NCI-H748 (cell line): Measurements from ENCODE around the gene CAPZB.
"Not testable (repeated sequence)": the region's sequence is repeated elsewhere in the genome, so short reads cannot be mapped to it uniquely, and the experiment has no call there.

Experiments
- DNase-seq: peaks from one replicate; lab custom pipeline; 2025; ENCODE audit not compliant: unreplicated experiment; lab: John Stamatoyannopoulos, UW

The CAPZB gene

GRCh38 chr1:19315378-19316198 is 169.8 kb downstream of the CAPZB start:
- no peak for DNase-seq

DNA sequence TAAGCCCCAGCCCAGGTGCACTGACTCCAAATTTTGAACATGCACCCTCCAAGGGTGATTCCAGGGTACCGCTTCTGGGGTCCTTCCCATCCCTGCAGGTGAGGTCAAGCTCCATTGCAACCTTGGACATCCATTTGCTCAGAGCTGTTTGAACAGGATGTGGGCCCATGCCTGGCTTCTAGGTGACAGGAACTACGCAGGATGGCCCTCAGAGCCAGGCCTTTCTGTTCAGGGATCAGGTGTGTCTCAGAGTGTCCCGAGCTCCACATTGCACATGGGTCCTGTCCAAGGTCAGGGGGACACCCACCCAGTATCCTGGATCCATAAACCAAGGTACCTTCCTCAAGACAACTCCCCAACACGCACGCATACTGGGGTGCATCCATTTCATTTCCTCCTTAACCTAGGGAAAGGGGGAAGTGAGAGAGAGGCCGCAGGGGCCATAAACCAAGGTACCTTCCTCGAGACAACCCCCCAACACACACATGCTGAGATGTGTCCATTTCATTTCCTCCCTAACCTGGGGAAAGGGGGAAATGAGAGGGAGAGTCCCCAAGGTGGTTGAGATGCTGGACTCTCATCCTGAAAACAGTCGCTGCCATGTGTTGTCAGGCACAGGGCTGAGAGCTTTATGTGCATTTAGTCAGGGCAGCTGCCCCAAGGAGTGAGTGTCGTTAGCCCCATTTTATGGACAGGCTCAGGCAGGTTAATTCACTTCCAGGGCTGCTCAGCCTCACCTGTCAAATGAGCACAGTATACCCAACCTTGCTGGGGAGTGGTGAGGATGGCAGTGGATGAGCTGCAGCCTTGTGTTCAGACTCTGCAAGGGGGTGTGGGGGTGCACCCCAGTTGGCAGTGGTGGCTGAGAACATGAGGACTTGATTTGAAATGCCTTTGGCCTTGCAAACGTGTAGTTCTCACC is 171.1 kb downstream of the CAPZB start:
- DNase-seq = no peak

GRCh38 chr1:19313636-19313959 is 171.7 kb downstream of the CAPZB start:
- DNase-seq = no peak

DNA sequence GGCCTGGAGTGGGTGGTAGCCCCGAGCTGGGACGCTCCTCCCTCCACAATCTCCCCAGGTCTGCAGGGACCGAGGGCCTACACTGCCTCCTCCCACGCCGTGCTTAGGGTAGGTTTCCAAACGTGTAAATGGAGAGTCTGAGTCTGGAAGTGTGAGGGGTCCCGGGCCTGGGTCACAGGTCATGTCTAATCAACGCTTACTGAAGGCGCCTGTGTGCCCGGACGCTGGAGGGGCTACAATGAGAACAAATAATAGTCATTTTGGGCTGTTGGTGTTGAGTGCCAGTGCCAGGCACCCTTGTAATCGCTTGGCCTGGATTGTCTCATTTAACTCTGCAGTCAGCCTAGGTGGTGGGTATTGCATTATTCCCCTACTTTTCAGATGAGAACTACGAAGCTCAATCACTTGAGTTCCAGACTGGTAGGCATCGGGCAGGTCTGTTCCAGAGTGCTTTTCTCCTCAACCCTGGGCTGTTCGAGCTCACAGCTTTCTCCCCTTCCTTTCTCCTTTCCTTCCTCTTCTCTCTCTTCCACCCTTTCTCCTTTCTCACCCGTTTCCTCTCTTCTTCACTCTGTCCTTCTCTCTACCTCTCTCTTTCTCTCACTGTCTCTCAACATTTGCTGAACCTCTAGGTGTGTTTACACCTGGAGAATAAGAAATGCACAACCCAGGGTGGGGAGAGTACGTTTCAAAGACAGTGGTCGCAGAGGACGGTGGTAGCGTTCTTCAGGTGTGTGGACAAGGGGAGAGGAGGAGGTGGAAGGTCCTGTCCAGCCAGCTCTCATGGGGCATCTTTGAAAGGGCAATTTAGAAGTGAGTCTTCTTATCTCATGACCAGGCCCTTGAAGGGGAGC is 172.3 kb downstream of the CAPZB start:
- no peak for DNase-seq

- peak; percentile 87 for DNase-seq
Measured at GRCh38 chr1:19311931-19312781, 173.2 kb downstream of the CAPZB start, which contains the start of the genes AKR7A2 and SLC66A1. TSS of gene AKR7A2 (minus strand) at chr1:19312144. CDS start at chr1:19312124, 20 bp downstream. TSS of gene SLC66A1 (plus strand) at chr1:19312326. CDS start at chr1:19317678, 5,352 bp downstream.

GRCh38 chr1:19311503-19311930 is 173.8 kb downstream of the CAPZB start:
- DNase-seq = peak; percentile 68

- DNase-seq = no peak
Measured at GRCh38 chr1:19310720-19311502, 174.4 kb downstream of the CAPZB start.

GRCh38 chr1:19310061-19310460 is 175.3 kb downstream of the CAPZB start:
- DNase-seq = no peak

DNA sequence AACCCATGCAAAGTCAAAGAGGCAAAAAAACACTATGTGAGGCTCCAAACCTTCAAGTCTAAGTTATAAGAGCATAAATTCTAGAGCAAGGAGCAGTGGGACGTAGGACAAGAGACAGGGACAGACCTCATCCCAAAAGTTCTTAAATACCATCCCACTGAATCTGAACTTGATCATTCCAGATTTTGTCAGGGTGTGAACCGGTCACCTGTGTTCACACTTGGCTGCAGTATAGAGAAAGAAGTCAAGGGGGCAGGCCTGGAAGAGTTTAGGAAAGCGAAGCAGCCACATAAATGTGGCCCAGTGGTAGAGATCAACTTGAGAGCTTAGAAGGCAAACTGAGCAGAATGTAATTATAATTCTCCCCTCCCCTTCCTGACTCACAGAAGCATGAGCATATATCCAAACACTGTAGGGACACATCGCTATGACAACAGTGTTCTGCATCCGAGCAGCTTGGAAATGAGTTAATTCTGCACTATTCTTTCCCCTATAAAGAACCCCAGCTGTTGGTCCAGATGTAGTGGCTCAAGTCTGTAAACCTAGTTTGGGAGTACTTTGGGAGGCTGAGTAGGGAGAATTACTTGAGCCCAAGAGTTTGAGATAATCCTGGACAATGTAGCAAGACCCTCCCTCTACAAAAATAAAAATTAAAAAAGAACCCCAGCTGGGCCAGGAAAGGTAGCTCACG is 176.1 kb downstream of the CAPZB start:
- no peak for DNase-seq

DNA sequence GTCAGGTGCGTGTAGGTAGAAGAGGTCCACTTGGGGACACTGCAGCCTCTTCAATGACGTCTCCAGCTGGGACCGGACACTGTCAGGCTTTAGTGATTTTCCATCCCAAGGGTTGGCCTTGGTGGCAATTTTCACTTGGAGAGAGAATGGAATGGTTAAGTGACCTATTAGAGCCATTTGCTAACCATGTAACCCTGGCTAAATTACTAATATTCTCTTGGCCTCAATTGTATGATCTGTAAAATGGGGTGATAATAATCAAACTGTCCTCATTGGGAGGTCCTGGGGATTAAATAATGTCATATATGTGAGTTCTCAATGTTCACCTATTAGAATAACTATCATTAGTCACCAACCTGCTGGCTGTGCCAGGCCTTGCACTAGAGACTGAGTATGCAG is 176.8 kb downstream of the CAPZB start:
- no peak for DNase-seq

DNA sequence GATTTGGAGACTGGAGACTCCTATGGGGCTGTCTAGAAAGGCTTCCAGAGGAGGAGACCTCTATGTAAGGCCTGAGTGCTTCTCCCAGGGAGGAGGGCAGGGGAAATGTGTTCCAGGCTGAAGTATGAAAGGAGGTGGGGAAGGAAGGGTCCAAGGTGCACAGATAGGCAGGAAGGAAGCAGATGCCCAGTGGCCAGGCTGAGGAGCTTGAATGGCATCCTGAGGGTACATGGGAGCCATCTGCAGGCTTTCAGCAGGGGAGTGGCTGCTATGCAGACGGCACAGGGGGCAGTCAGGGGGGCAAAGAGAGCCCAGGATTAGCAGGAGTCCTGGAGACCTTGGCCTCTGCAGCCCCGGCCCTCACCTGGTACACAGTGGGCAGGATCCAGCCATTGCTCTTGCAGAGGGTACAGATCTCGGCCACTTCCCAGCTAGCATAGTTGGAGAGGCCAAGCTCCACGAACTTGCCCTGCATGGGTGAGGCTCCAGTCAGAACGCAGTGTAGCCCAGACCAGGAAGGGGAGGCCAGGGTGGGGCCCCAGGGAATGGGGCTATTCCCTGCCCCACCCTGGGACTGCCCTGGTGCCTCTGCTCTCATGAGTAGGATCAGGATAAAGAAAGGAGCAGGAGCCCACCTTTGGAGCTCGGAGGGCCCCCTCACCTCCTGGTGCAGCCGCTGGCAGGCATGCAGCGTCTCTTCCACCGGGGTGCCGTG is 177.4 kb downstream of the CAPZB start:
- no peak for DNase-seq

GRCh38 chr1:19306941-19307340 is 178.4 kb downstream of the CAPZB start:
- DNase-seq = no peak

GRCh38 chr1:19305880-19306279 is 179.5 kb downstream of the CAPZB start:
- no peak for DNase-seq

DNA sequence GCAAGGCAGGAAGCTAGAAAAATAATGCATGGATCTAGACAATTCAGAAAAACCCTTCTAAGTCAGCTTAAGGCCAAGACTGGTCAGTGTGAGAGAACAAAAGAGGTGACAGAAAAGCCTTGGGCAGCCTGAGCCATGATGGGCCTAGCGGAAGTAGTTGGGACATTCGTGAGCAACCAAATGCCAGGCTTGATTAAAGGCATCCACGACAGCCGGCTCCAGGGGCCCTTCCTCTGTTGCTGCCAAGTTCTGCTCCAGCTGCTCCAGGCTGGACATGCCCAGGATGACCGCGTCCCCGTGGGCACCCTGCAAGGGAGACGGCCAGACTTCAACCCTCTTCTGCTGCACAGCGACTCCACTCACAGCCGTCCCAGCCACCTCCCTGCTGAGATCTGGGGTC is 181.3 kb downstream of the CAPZB start:
- not testable (repeated sequence) for DNase-seq

DNA sequence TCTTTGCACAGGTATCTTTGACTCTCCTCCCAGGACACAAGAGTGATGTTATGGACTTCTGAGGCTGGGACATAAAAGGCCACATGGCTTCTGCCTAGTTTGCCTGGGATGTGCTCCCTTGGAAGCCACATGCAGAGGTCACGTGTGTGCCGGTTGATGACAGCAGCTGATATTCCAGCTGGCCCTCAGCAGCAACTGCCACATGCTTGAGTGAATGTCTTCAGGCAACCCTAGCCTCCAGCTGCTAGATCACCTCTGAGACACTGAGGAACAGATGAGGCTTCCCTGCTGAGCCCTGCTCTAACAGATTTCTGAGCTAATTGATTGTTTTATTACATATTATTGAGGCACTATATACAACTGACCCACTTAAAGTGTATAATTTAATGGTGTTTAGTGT is 185.1 kb downstream of the CAPZB start:
- DNase-seq = peak; percentile 11

DNA sequence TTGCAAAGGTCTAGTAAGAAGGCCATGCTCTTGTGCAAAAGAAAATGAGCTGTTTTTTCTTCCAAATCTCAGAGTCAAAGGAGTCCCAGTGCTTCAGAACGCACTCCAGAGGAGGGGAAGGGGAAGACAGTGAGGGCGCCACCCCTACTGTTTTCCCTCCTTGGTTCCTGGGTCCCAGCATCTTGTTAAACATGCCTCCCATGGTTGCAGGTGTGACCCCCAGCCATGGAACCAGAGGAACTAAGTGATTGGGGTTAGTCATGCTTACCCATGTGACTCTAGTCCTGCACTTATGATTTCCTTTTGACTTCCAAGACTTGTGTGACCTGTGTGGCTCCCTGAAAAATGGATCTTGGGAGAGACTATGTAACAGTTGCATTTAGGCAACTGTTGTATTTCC is 190.7 kb downstream of the CAPZB start:
- no peak for DNase-seq

DNA sequence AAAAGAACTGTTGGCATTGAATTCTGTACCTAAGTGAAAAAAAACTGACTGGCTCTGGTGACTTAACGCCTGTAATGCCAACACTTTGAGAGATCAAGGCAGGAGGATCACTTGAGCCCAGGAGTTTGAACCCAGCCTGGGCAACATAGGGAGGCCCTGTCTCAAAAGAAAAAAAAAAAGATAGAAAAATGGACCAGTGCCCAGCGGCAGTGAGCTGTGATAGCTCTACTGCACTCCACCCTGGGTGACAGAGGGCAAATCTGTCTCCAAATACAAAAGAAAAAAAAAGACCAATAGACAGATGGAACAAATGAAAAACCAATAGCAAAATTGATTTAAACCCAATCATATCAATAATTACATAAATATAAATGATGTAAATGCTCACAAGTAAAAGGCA is 196.1 kb downstream of the CAPZB start:
- no peak for DNase-seq
